Stimulated activated CD4-positive, alpha-beta T cell treated with anti-CD3 and anti-CD28 coated beads, Interleukin-1b, Interleukin-23, amount 100 ng/mL, for 48 hours (primary cell): Measurements from ENCODE around the gene HLTF.
"Not testable (repeated sequence)": the region's sequence is repeated elsewhere in the genome, so short reads cannot be mapped to it uniquely, and the experiment has no call there.

ENCODE experiments used
- DNase-seq: peaks from one replicate; pipeline ENCODE4 v3.0.0-alpha.2; 2020

Gene HLTF

DNA sequence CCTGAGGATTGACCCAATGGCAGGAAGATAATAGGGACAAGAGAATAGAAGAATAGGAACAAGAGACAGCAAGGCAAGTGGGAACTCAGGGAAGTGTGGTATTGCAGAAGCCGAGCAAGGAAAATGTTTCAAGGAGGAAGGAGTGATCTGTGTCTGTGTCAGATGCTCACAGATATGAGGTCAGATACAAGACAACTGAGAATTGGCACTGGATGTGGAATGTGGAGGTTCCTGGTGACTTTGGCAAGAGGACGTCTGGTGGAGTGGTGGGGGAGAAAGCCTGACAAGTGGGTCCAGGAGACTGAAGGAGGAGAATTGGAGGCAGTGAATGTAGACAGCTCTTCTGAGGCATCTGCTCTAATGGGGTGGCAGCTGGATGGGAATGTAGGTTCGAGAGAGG is 70.9 kb downstream of the HLTF start:
- DNase-seq: no peak

DNA sequence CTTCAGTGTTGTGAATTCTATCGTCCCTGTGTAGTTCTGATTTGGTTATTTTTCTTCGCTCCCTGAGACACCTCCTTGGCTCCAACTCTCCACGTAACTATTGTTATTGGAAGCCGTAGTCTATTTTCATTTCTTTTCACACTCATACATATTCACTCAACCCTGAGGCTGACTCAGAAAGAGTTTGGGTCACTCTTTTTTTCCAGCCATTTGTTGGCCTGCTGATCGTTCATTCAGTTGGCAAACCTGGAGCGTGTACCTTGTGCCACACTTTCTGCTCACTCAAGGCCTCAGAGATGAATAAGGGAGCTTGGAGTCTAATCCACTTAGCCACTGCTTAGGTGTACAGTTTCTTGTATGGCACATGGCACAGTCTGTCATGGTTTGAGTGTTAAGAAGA is 72.6 kb downstream of the HLTF start:
- no peak for DNase-seq

DNA sequence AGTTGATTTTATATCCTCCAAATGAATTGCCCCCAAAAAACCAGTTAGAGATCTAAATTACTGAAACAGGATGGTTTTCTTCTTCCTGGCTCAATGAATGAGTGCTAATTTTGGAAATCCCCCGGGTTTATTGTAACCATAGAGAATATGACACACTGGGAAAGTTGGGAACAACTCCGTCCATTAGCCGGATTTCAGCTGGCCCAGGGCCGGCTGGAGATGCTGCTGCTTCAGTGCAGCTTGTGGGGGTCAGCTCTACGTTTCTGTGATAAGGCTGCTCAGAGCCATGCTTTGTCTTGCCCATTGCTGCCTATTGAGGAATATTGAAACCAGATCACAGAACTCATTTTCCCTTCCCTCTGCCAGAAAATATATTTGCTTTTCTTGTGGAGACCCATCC is 74.7 kb downstream of the HLTF start:
- DNase-seq: no peak

DNA sequence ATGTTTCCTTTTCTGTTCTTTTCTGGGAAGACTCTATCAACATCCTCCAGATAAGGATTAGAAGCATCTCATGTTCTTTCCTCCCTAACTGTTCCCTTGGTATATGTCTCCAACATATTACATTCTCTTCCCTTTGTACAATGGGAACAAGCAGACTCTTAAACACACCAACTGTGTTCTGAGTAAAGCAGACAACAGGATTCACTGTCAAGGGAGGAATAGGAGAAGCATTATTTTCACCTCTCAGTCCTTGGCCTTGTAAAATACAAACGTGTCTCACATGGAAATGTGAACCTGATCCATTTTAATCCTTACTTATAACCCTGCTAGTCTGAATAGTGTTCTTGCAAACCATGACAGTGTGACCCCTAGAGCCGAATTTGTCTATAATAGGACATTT is 75.4 kb downstream of the HLTF start:
- DNase-seq: no peak

DNA sequence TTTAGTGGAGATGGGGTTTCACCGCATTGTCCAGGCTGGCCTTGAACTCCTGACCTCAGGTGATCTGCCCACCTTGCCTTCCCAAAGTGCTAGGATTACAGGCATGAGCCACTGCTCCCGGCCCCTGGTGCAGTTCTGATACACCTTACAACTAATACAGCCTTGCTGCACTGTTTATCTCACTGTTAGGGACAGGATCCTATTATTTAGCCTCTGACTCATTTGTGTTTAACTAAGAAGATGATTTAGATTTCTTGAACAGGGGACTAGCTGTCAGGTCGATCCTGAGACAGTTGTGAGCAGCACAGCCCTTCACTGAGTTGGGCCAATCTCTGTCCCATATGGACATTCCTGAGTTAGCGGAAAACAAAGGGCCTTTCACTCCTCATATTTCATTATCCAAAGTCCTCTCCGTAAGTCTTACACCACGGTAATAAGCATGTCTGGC is 75.8 kb downstream of the HLTF start:
- DNase-seq: no peak

DNA sequence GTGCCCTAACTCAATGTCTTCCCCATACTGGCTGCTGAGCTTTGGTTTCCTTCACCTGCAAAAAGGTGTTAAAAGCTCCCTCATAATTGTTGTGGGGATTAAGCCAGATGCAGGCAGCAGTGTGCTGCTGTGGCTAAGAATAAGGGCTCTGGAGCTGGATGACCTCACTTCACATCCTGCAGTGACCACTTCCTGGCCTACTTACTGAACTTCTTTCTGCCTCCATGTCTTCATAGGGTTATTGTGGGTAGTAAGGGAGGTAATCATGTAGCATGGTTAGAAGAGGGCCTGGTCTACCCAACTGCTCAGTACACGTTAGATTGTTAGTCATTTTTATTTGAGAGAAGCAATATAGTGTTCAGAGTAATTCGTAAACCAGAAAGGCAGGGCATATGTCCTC is 76.6 kb downstream of the HLTF start:
- DNase-seq: no peak

DNA sequence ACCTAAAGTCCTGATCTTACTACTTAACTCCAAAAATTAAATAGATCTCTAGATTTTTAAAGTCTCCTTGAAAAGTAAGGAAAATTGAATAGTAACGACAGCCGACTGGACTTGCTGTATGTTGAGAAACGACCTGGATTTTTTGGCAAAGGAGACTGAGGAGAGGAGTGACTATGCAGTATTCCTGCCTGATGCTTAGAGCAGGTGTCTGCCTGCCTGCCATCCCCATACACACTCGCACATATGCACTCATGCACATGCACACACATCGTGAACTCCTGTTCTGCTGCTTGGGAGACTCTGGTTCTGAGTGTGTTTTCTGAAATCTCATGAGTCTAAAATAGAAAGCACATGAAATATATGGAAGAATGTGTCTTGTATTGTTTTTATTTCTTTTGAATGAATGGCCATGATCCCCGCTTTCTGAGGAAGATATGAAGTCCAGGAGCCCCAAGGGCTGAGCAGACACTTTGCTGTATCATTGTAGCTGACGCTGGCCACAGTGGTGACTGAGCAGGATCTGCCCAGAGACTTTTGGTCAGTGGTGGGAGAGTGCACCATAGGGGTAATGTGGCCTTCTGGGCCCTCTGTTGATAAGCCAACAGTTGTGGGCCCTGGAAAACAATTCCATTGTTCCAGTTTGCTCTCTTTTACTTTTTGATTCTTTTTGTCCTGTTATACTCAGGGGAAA is 78.6 kb downstream of the HLTF start:
- no peak for DNase-seq

DNA sequence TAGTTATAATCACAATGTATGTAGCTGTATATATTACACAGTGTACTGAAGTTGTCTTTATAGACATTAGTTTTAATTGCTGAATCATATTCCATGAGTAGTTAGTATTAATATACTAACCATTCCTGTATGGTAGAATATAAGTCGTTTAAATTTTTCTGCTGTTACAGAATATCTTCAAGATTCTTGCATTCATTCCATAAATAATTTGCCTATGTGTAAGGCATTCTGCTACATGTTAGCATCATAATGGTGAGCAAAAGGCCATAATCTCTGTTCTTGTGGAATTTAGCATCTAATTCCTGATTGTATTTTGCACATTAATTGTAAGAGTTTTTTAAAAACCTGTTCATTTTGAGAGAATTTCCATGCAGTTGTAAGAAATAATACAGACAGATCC is 80.9 kb downstream of the HLTF start:
- DNase-seq: no peak

DNA sequence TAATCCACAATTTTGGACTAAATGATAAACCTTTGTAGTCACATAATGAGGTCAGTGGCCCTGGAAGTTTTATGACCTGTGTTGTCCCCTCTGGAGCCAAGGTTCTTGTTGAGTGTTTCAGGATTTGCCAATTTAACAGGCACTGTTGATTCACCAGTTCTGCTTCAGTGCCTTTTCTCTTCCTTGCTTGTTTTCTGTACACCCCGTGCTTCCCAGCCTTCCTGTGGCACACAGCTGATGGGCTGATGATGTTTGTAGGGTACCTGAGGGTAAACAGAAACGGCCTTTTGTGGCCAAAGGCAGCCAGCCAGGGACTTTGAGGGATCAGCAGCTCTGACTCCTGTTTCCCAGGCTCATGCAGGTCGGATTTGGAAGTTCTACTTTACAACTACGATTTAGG is 81.7 kb downstream of the HLTF start:
- no peak for DNase-seq

DNA sequence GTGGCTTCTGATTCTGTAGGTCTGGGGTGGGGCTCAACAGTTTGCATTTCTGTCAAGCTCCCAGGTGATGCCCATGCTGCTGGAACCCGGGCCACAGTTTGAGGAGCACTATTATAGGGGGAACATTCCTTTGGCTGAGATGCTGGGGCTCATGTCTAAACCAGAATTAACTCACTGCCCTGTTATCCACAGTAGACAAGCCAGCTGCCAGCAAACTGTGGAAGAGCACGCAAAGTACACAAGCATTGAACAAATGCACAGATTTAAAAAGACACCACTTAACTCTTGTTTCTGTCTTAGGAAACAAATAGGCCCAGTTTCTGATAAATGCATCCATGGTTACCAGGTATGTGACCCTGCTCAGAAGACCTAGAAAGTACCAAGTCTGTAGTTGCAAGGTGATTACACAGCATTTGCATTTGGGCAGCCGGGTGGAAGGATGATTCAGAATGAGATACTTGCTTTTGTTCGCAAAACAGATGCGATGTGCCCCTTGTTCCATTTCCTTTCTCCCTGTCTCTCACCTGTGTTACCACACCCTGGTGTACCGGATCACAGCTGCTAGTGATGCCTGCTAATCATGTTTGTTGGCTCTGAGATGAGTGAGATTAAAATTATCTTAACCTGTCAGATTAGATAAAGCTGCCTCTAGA is 82.6 kb downstream of the HLTF start:
- DNase-seq: no peak

DNA sequence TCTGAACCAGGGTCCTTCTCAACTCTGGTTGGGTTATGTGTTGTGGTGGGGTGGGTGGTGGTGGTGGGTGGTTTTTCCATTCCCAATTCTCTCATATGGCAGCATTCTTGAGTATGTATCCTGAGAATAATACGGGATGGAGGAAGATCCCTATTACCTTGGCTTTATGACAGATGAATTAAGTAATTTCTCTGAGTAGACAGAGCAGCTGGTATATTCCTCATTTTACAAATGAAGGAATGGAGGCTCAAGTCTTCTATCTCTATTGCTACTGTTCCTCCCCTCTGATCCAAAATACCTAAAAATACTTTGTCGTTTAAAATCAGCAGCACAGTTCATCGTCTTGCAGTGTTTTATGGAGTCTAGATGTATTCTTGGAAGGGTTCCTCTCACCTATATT is 84.6 kb downstream of the HLTF start:
- DNase-seq: no peak

DNA sequence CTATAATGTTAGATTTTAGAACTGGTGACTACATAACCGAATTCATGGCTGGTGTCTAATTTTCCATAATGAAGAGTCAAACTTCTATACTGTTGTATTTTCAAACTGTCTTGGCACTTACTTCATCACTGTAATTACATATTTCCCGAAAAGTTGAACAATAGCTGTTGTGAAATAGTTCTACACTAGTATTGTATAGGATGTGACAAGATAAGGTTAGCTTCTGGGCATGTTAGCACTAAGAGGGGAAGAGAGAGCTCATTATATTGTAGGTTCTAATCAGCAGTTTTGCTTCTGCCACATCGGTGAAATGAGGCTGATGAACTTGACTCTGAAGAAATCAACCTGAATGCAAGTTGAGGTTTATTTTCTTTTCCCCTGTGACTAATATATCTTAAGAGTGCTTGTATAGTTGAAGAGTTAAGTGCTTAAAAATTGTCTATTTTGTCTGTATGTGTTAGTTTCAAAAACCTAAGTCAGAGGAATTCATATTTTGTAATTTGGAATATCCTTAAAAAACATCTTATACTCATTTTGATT is 86.1 kb downstream of the HLTF start:
- no peak for DNase-seq

DNA sequence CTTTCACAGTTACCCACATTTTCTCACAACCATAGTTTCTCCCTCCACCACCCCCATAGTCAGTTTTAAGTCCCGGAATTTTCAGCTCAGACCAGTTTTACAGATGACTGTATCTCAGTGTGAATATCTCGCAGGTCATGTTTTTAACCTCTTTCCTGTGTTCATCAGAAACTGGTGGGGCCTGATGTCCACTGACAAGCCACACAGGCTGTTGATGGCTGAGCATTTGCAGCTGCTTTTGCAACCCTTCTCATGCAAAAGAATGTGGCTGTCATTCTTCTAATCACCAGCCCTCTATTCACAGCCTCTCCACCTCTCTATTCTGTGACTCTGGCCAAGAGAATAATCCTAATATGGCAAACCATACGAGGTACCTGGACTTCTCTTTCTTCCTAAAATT is 86.5 kb downstream of the HLTF start:
- no peak for DNase-seq

DNA sequence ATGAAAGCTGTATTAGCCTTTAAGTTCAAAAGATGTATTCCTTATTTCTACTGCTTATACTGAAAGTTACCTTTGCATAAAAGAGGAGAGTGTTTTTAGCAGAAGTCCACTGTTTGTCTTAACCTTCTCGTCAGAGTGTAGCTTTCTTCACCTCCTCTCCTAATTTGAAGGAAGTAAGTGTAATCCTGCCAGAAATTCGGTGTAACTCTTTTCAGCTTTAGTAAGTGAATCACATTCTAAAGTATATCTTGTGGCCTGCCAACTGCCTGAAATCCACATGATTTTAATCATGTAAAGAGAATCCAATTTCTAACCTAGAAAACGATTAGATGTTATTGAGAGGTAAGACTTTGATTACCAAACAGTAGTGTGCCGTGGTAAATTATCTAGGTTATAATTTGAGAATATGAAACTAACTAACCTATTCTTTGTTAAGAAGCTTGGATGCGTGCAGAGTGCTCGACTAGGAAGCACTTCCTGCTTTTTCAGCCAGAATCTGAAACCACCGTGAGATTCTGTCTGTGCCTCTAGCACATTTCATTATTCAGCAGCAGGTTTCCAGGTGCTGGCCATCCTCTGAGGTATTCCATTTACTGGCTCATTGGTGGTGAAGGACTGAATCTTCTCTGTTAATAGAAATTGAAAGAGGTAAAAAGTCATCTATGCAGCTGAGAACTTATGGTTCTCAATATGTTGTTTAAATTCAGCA is 87.5 kb downstream of the HLTF start:
- no peak for DNase-seq

DNA sequence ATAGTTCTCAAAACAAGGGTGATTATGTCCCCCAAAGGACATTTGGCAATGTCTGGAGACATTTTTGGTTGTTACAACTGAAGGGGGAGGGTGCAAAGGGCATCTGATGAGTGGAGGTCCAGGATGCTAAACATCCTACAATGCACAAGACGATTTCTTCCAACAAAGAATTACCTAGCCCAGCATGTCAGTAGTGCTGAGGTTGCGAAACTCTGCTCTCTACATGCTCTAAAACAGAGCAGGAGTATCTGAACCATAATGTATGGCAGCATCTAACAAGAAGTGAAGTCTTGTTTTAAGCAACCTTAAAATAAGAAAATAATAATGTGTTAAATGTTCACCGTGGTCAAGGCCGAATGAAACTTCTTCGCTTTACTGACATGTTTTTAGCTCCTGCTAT is 88.0 kb downstream of the HLTF start:
- DNase-seq: no peak

DNA sequence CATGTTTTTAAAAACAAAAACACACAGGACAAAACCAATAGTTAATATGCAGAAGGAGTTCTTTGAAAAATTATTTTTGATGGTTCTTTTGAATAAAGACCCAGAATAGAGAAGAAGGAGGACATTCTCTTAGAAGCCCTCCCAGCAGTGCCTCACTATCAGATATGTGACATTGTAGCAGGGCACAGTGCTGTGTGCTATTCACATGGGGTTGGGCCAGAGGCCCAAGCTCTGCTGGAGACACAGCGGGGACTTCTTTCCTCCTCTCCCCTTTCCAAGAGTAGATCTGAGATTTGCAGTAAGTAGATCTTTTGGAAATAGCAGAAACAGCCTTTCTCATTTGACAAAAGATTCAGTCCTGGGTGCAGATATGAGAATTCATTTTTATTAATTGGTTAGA is 88.7 kb downstream of the HLTF start:
- DNase-seq: no peak

DNA sequence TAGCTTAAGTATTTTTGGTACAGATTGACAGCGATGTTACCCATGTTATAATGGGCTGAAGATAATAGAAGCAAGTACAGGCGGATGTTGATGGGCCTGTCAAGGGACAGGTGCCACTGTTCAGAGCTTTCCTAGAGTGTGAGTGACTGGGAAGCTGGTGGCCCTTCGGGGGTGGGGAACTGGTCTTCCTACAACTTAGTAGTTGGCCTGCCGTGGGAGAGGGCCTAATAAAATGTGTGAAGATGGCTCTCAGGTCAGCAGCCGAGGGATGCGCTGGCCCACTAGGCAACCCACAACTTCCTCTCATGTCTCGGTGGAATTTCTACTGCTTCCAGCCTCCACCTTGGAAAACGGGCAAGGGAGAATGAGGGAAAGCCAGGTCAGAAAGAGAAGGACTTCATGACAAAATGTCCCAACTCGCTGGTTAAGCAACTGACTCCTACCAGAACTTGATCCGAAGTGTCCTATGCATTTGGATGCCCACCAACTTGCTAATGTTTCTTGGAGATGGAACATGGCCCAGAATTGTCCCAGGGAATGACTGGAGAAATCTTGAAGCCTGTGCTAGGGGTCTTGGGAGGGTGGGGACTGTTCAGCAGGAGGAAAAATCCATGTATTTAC is 93.6 kb downstream of the HLTF start:
- no peak for DNase-seq

DNA sequence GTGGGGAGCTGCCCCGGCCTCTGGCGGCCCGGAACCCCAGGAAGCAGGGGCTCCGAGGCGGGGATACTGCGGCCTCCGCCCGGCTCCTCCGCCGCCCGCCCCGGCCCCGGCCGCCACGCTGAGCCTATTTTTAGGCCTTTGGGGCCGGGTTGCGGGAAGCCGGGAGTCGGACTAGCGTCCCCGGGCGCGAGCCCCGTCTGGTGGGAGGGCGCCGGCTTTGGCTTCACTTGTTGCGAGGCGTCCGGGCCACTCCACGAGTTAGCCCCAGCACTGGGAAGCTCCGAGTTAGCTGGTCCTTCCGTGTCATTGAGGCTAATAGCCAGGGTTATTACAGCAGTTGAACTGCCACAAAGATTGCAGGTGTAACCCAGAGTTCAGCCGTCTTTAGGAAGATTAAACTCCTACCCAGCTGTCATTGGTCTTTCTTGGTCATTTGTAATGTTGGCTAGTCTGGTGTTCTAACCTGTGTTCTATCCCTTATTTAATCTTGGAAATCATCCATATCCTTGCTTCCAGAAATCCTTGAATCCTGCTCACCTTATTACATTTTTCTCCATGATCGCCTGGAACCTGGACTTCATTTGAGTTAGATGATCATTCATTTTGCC is 94.2 kb downstream of the HLTF start:
- DNase-seq: peak; percentile 22

DNA sequence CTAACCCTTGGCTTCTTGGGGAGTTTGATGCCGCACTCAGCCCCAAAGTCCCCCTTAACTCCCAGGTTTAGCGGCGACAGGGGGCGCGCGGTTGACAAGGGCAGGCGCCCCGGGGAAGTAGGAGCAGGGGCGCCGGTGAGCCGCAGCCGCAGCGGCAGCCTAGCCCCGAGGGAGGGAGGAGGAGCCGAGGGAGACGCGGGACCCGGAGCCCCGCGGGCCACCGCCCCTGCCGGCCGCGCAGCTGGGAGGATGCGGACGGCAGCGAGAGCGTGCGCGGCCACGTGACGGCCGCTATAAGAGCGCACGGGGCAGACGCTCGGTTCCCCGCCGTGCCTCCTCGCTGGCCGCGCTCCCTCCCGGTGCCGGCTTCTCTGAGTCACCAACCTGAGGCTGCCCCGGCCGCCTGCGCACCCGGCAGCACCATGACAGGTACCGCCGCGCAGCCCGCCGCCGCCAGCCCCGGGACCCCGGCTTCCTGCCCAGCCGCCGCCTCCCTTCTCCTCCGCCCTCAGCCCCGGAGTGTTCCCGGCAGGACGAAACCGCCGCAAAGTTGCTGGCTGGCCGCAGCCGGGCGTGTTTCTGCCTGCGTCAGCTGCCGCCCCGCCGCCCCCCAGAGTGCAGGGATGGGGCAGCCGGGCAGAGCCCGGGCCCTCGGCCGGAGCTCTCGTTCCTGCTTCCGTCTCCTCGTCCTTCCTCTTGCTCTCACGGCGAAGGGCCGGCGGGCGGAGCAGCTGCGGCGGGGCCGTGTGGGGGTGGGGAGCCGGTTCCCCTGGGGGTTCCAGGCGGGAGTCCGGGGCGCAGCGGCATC is 94.9 kb downstream of the HLTF start, which contains the start of gene GYG1:
GYG1 (plus strand) TSS at position 322 of the 808 bp plus-strand sequence; CDS start at position 423, 101 bp downstream.
- peak; percentile 76 for DNase-seq

DNA sequence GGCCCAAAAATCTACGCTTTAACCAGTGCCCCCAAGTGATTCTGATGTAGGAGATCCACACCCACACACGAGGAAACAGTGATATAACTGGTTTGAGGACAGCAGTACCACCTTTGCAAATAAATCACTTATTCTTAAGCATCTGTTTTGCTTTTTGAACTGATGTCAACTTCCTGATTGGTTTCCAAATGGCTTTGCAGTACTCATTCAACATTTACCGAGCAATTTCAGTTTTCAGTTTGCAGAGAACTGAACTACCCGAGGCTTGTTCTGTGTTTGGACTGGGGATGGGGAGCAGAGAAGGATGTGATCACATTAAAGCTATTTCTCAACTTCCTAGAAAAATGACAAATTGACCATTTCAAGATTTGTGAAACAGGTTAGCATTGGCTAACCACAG is 96.1 kb downstream of the HLTF start:
- no peak for DNase-seq

DNA sequence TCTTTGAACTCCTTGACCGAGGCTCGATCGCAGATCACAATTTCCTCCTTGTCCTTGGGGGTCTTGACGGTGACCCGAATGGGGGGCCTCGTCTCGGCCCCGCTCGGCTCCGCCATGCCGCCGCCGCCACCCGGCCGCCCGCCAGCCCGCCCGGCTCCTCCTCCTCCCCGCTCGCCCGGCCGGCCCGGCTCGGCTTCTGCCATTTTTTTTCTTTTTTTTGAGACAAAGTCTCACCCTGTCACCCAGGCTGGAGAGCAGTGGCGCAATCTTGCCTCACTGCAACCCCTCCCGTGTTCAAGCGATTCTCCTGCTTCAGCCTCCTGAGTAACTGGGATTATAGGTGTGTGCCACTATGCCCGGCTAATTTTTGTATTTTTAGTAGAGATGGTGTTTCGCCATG is 98.8 kb downstream of the HLTF start:
- DNase-seq: not testable (repeated sequence)

DNA sequence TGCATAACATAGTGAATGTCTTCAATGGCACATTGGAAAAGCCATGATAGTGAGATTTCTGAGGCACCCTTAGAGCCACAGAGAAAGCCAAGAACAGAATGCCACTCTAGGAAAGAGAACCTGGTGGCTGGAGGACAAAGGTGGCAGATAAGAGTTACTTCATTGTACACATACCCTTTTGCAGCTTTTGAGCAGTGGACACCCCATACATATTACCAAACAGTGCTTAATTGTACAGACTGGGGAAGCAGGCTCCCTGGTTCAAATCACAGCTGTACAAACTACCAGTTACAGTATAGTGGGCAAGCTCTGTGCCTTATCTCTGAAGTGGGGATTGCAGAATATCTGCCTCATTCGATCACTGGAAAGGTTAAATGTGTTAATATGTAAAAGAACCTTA is 105.1 kb downstream of the HLTF start:
- DNase-seq: no peak
